Thyroid gland (tissue), 4 donors: ENCODE results near the gene LGI1. TPM values are rescaled to one million over a fixed set of nuclear protein-coding genes. Genes with fewer than 3 reads are reported as not detected.

Source experiments
- DNase-seq, 2 donors: peaks; one replicate each; pipeline ENCODE4 v3.0.0-alpha.2; 2019
- H3K27ac ChIP-seq, 3 donors: fragments of 200-600 bp; sonication (generic); 1 replicate in 2 of 3; 2 replicates in 1 of 3; pipeline ENCODE4 v1.5.1; 2016 to 2019; ENCODE audit warnings: mild to moderate bottlenecking in 1 of 3, moderate library complexity in 1 of 3
- H3K27me3 ChIP-seq: fragments of 200-600 bp; sonication (generic); one replicate; pipeline ENCODE4 v1.5.1; 2019
- H3K36me3 ChIP-seq, 2 donors: fragments of 200-600 bp; sonication (generic); one replicate each; pipeline ENCODE4 v1.5.1; 2016 to 2019
- H3K4me1 ChIP-seq, 2 donors: fragments of 200-600 bp; sonication (generic); one replicate each; pipeline ENCODE4 v1.5.1; 2017 to 2019
- H3K4me3 ChIP-seq, 3 donors: fragments of 200-600 bp; sonication (generic); replicated peaks in 1 of 3; 1 replicate in 2 of 3; 2 replicates in 1 of 3; pipeline ENCODE4 v1.5.1; 2016; ENCODE audit warnings: mild to moderate bottlenecking in 1 of 3
- H3K9me3 ChIP-seq: fragments of 200-600 bp; sonication (generic); one replicate; pipeline ENCODE4 v1.5.1; 2017
- POLR2A ChIP-seq, 2 donors: fragments of 450-650 bp; IDR thresholded peaks; one replicate each; pipeline ENCODE4 v1.6.1; 2017; ENCODE audit warnings: antibody characterized with exemption in 2 of 2, mild to moderate bottlenecking in 2 of 2, moderate library complexity in 1 of 2
- WGBS, 2 donors: methylation state at CpG; one replicate each; pipeline ENCODE4 v1.1.5; 2017; 5-methylcytosine and 5-hydroxymethylcytosine counted together
- intact Hi-C: fragments of 100-400 bp; cut with DNase I; formaldehyde crosslinking; loops from one replicate; pipeline ENCODE4 v1.15.1; 2023
- total RNA-seq, 4 donors: library from RNA; depleted of rRNA; stranded (reverse); fragments of >200 nt; gene quantifications; one replicate each; pipeline ENCODE4 v1.2.3, GENCODE V29; 2016
- TF ChIP-seq, protein P1 (sequence below), 6 experiments: fragments of 200-600 bp in 3 of 6; fragments of 450-650 bp in 3 of 6; sonication (generic) in 3 of 6; IDR thresholded peaks; one replicate each; pipeline ENCODE4 v1.5.1; 2016 to 2019; ENCODE audit warnings: antibody characterized with exemption in 6 of 6, mild to moderate bottlenecking in 2 of 6, inconsistent platforms in 1 of 6, moderate library complexity in 1 of 6

LGI1 gene
- total RNA-seq, 4 donors from 2014 or later = not detected

GRCh38 chr10:93754761-93755160, 3.0 kb upstream of the LGI1 start:
- Histone ChIP-seq H3K27ac (no peak overlapping the region), H3K9me3 (no peaks in the 10 kb centered on the region), H3K27me3 (no peaks in the 10 kb centered on the region), H3K4me3 (no peak overlapping the region), H3K4me1 (peaks cover 5 to 10% of the 10 kb centered on the region in 2 donors), H3K36me3 (no peaks in the 10 kb centered on the region)
- TF ChIP-seq POLR2A (IDR thresholded peaks at IDR 0.05) = no peak
- TF ChIP-seq, protein P1, sequence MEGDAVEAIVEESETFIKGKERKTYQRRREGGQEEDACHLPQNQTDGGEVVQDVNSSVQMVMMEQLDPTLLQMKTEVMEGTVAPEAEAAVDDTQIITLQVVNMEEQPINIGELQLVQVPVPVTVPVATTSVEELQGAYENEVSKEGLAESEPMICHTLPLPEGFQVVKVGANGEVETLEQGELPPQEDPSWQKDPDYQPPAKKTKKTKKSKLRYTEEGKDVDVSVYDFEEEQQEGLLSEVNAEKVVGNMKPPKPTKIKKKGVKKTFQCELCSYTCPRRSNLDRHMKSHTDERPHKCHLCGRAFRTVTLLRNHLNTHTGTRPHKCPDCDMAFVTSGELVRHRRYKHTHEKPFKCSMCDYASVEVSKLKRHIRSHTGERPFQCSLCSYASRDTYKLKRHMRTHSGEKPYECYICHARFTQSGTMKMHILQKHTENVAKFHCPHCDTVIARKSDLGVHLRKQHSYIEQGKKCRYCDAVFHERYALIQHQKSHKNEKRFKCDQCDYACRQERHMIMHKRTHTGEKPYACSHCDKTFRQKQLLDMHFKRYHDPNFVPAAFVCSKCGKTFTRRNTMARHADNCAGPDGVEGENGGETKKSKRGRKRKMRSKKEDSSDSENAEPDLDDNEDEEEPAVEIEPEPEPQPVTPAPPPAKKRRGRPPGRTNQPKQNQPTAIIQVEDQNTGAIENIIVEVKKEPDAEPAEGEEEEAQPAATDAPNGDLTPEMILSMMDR (IDR thresholded peaks at IDR 0.05) = no peak
- whole genome bisulfite sequencing, 2 donors = 79 to 86% methylated on average over 3 of the region's 3 CpGs
- DNase-seq = no peak
- intact Hi-C loops = no loop called here

GRCh38 chr10:93755443-93756116, 2.2 kb upstream of the LGI1 start:
- WGBS, 2 donors = 44% methylated on average over 10 of the region's 10 CpGs
- DNase-seq = peak in 1 of 2 donors; percentile 24

DNA sequence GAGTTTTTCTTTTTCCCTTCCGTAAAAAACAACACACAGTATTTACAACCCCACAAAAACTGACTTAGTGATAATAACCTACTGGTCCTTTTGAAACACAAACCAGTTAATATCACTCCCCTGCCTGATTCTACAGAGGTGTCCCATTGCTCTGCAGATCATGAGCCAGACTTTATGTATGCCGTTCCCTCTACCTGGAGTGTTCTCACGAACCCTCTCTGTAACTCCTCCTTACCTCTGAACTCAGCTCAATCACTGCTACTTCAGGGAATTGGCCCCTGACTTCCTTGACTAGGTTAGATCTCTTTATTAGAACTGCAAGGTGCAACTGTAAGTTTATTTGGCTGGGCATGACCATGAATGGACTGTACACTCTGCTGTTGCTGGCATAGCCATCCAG, 1.6 kb upstream of the LGI1 start:
- no peaks in the 10 kb centered on the region for H3K36me3 ChIP-seq
- 18 to 39% methylated on average over 3 of the region's 3 CpGs for WGBS, 2 donors
- H3K4me1 ChIP-seq = peaks cover 5 to 10% of the 10 kb centered on the region in 2 donors
- TF ChIP-seq, protein P1 (IDR thresholded peaks at IDR 0.05) = no peak
- no peak for TF ChIP-seq POLR2A (IDR thresholded peaks at IDR 0.05)
- DNase-seq = no peak
- intact Hi-C loops = no loop called here
- H3K4me3 ChIP-seq = no peak overlapping the region
- H3K9me3 ChIP-seq = no peaks in the 10 kb centered on the region
- H3K27me3 ChIP-seq = no peaks in the 10 kb centered on the region
- peak overlapping the region in 1 of 3 donors; percentile 36 for H3K27ac ChIP-seq

More at GRCh38 chr10:93755443-93756116, 2.2 kb upstream of the LGI1 start:
- intact Hi-C loops = no loop called here
- Histone ChIP-seq H3K4me3 (no peak overlapping the region), H3K9me3 (no peaks in the 10 kb centered on the region), H3K27ac (peak overlapping the region in 1 of 3 donors; percentile 36), H3K4me1 (peaks cover 5 to 10% of the 10 kb centered on the region in 2 donors), H3K36me3 (no peaks in the 10 kb centered on the region), H3K27me3 (no peaks in the 10 kb centered on the region)
- no peak for TF ChIP-seq POLR2A (IDR thresholded peaks at IDR 0.05)
- TF ChIP-seq, protein P1 (IDR thresholded peaks at IDR 0.05) = no peak

GRCh38 chr10:93757136-93757535, 600 bp upstream of the LGI1 start:
- H3K27ac ChIP-seq = no peak overlapping the region
- WGBS, 2 donors = 44 to 62% methylated on average over 5 of the region's 5 CpGs
- peaks cover 5 to 10% of the 10 kb centered on the region in 2 donors for H3K4me1 ChIP-seq

GRCh38 chr10:93758508-93758885, 761 bp downstream of the LGI1 start:
- Histone ChIP-seq H3K9me3 (no peaks in the 10 kb centered on the region), H3K4me3 (no peak overlapping the region), H3K4me1 (peaks cover 5 to 10% of the 10 kb centered on the region in 2 donors), H3K27me3 (no peaks in the 10 kb centered on the region), H3K27ac (no peak overlapping the region), H3K36me3 (no peaks in the 10 kb centered on the region)
- intact Hi-C loops = no loop called here
- no peak for DNase-seq
- TF ChIP-seq POLR2A (IDR thresholded peaks at IDR 0.05) = no peak
- TF ChIP-seq, protein P1 (IDR thresholded peaks at IDR 0.05) = no peak
- 74 to 78% methylated on average over 5 of the region's 5 CpGs for WGBS, 2 donors

More at GRCh38 chr10:93757136-93757535, 600 bp upstream of the LGI1 start:
- Histone ChIP-seq H3K4me3 (no peak overlapping the region), H3K36me3 (no peaks in the 10 kb centered on the region), H3K9me3 (no peaks in the 10 kb centered on the region), H3K27me3 (no peaks in the 10 kb centered on the region)
- no peak for TF ChIP-seq POLR2A (IDR thresholded peaks at IDR 0.05)
- TF ChIP-seq, protein P1 (IDR thresholded peaks at IDR 0.05) = no peak
- intact Hi-C loops = no loop called here
- no peak for DNase-seq
